Measurements from ENCODE around the gene MIDN.

GRCh38 chr19:1272423-1273262 lies 24.3 kb downstream of the MIDN start:
- TF ChIP-seq, protein P1, sequence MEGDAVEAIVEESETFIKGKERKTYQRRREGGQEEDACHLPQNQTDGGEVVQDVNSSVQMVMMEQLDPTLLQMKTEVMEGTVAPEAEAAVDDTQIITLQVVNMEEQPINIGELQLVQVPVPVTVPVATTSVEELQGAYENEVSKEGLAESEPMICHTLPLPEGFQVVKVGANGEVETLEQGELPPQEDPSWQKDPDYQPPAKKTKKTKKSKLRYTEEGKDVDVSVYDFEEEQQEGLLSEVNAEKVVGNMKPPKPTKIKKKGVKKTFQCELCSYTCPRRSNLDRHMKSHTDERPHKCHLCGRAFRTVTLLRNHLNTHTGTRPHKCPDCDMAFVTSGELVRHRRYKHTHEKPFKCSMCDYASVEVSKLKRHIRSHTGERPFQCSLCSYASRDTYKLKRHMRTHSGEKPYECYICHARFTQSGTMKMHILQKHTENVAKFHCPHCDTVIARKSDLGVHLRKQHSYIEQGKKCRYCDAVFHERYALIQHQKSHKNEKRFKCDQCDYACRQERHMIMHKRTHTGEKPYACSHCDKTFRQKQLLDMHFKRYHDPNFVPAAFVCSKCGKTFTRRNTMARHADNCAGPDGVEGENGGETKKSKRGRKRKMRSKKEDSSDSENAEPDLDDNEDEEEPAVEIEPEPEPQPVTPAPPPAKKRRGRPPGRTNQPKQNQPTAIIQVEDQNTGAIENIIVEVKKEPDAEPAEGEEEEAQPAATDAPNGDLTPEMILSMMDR (IDR thresholded peaks at IDR 0.05), result no peak
- TF ChIP-seq POLR2A (IDR thresholded peaks at IDR 0.05), result no peak
